ENCODE results near the gene TSSK3. TPM values are rescaled to one million over a fixed set of nuclear protein-coding genes. Genes with fewer than 3 reads are reported as not detected.

TSSK3 gene
- total and polyA plus RNA-seq, 9 of the 15 experiments (the other 6 are each of a cell fraction or from before 2014, with no cell fraction given), result 0.27 to 2.8 (median 1.9) TPM

- TF ChIP-seq, protein P1, sequence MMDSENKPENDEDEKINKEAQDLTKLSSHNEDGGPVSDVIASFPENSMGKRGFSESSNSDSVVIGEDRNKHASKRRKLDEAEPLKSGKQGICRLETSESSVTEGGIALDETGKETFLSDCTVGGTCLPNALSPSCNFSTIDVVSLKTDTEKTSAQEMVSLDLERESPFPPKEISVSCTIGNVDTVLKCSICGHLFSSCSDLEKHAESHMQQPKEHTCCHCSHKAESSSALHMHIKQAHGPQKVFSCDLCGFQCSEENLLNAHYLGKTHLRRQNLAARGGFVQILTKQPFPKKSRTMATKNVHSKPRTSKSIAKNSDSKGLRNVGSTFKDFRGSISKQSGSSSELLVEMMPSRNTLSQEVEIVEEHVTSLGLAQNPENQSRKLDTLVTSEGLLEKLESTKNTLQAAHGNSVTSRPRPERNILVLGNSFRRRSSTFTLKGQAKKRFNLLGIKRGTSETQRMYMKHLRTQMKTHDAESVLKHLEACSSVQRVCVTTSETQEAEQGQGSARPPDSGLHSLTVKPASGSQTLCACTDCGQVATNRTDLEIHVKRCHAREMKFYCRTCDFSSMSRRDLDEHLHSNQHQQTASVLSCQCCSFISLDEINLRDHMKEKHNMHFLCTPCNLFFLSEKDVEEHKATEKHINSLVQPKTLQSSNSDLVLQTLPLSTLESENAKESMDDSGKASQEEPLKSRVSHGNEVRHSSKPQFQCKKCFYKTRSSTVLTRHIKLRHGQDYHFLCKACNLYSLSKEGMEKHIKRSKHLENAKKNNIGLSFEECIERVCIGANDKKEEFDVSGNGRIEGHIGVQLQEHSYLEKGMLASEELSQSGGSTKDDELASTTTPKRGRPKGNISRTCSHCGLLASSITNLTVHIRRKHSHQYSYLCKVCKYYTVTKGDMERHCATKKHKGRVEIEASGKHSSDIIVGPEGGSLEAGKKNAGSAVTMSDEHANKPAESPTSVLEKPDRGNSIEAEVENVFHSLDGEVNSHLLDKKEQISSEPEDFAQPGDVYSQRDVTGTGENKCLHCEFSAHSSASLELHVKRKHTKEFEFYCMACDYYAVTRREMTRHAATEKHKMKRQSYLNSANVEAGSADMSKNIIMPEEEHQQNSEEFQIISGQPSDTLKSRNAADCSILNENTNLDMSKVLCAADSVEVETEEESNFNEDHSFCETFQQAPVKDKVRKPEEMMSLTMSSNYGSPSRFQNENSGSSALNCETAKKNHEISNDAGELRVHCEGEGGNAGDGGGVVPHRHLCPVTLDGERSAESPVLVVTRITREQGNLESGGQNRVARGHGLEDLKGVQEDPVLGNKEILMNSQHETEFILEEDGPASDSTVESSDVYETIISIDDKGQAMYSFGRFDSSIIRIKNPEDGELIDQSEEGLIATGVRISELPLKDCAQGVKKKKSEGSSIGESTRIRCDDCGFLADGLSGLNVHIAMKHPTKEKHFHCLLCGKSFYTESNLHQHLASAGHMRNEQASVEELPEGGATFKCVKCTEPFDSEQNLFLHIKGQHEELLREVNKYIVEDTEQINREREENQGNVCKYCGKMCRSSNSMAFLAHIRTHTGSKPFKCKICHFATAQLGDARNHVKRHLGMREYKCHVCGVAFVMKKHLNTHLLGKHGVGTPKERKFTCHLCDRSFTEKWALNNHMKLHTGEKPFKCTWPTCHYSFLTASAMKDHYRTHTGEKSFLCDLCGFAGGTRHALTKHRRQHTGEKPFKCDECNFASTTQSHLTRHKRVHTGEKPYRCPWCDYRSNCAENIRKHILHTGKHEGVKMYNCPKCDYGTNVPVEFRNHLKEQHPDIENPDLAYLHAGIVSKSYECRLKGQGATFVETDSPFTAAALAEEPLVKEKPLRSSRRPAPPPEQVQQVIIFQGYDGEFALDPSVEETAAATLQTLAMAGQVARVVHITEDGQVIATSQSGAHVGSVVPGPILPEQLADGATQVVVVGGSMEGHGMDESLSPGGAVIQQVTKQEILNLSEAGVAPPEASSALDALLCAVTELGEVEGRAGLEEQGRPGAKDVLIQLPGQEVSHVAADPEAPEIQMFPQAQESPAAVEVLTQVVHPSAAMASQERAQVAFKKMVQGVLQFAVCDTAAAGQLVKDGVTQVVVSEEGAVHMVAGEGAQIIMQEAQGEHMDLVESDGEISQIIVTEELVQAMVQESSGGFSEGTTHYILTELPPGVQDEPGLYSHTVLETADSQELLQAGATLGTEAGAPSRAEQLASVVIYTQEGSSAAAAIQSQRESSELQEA (IDR thresholded peaks at IDR 0.05; ENCODE audit: low read depth), result peak; percentile 98
- TF ChIP-seq HNRNPK (IDR thresholded peaks at IDR 0.05; ENCODE audit: low read depth, low read length, poor library complexity, severe bottlenecking) (no peak), ZNF239 (CRISPR knock-in tag; IDR thresholded peaks at IDR 0.05) (no peak), ZNF23 (CRISPR knock-in tag; IDR thresholded peaks at IDR 0.05) (no peak), ZNF175 (CRISPR knock-in tag; IDR thresholded peaks at IDR 0.05; ENCODE audit: low read depth) (peak; percentile 83), TRIM24 (IDR thresholded peaks at IDR 0.05) (peak; percentile 46 to 96), FUS (optimal IDR thresholded peaks at IDR 0.05; ENCODE audit: low read depth, low read length) (no peak), WHSC1 (IDR thresholded peaks at IDR 0.05; ENCODE audit: low read length) (no peak), ZBED1 (IDR thresholded peaks at IDR 0.05) (peak; percentile 83; the same call in 1 of the 2 replicates), NCOA6 (IDR thresholded peaks at IDR 0.05) (no peak), MEIS2 (IDR thresholded peaks at IDR 0.05; ENCODE audit: partially characterized antibody) (peak; percentile 95)
- TF ChIP-seq, protein P2, sequence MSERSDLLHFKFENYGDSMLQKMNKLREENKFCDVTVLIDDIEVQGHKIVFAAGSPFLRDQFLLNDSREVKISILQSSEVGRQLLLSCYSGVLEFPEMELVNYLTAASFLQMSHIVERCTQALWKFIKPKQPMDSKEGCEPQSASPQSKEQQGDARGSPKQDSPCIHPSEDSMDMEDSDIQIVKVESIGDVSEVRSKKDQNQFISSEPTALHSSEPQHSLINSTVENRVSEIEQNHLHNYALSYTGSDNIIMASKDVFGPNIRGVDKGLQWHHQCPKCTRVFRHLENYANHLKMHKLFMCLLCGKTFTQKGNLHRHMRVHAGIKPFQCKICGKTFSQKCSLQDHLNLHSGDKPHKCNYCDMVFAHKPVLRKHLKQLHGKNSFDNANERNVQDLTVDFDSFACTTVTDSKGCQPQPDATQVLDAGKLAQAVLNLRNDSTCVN (CRISPR knock-in tag; IDR thresholded peaks at IDR 0.05), result peak; percentile 61; the same call in 1 of the 2 replicates
- TF ChIP-seq, protein P3, sequence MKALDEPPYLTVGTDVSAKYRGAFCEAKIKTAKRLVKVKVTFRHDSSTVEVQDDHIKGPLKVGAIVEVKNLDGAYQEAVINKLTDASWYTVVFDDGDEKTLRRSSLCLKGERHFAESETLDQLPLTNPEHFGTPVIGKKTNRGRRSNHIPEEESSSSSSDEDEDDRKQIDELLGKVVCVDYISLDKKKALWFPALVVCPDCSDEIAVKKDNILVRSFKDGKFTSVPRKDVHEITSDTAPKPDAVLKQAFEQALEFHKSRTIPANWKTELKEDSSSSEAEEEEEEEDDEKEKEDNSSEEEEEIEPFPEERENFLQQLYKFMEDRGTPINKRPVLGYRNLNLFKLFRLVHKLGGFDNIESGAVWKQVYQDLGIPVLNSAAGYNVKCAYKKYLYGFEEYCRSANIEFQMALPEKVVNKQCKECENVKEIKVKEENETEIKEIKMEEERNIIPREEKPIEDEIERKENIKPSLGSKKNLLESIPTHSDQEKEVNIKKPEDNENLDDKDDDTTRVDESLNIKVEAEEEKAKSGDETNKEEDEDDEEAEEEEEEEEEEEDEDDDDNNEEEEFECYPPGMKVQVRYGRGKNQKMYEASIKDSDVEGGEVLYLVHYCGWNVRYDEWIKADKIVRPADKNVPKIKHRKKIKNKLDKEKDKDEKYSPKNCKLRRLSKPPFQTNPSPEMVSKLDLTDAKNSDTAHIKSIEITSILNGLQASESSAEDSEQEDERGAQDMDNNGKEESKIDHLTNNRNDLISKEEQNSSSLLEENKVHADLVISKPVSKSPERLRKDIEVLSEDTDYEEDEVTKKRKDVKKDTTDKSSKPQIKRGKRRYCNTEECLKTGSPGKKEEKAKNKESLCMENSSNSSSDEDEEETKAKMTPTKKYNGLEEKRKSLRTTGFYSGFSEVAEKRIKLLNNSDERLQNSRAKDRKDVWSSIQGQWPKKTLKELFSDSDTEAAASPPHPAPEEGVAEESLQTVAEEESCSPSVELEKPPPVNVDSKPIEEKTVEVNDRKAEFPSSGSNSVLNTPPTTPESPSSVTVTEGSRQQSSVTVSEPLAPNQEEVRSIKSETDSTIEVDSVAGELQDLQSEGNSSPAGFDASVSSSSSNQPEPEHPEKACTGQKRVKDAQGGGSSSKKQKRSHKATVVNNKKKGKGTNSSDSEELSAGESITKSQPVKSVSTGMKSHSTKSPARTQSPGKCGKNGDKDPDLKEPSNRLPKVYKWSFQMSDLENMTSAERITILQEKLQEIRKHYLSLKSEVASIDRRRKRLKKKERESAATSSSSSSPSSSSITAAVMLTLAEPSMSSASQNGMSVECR (CRISPR knock-in tag; IDR thresholded peaks at IDR 0.05), result peak; percentile 71
Observed at GRCh38 chr1:32394141-32394889, 32.0 kb downstream of the TSSK3 start, which contains the start of gene BSDC1 (continued).
